Heart right ventricle (tissue), 16 donors: Measurements from ENCODE around the gene SUSD4. TPM values are rescaled to one million over a fixed set of nuclear protein-coding genes. Genes with fewer than 3 reads are reported as not detected.

Source experiments
- ATAC-seq, 8 donors: fragments of 200-7000 bp; cut with Tn5 transposase; one replicate each; pipeline ENCODE4 v1.9.1; 2020; ENCODE audit warnings: mild to moderate bottlenecking in 8 of 8, moderate library complexity in 8 of 8, moderate number of reproducible peaks in 1 of 8
- DNase-seq, 2 donors: peaks; one replicate each; pipeline ENCODE4 v3.0.0-alpha.2; 2020
- H3K27ac ChIP-seq, 10 donors: fragments of 200-600 bp; sonication (generic) in 2 of 10; one replicate each; pipeline versions ENCODE4 v1.5.0 to v1.8.0; 2020 to 2022; ENCODE audit warnings: mild to moderate bottlenecking in 3 of 10
- H3K27me3 ChIP-seq, 7 donors: fragments of 200-600 bp; one replicate each; pipeline ENCODE4 v1.8.0; 2021 to 2022; ENCODE audit warnings: mild to moderate bottlenecking in 2 of 7
- H3K36me3 ChIP-seq, 9 donors: fragments of 200-600 bp; sonication (generic) in 1 of 9; one replicate each; pipeline versions ENCODE4 v1.5.0 to v1.8.0; 2020 to 2022; ENCODE audit warnings: mild to moderate bottlenecking in 2 of 9
- H3K4me1 ChIP-seq, 9 donors: fragments of 200-600 bp; sonication (generic) in 1 of 9; one replicate each; pipeline versions ENCODE4 v1.5.0 to v1.8.0; 2020 to 2022; ENCODE audit warnings: mild to moderate bottlenecking in 4 of 9
- H3K4me3 ChIP-seq, 10 donors: fragments of 200-600 bp; sonication (generic) in 2 of 10; one replicate each; pipeline versions ENCODE4 v1.5.0 to v1.8.0; 2020 to 2022; ENCODE audit warnings: mild to moderate bottlenecking in 7 of 10, moderate library complexity in 2 of 10
- H3K9me3 ChIP-seq, 11 donors: fragments of 200-600 bp in 10 of 11; sonication (generic) in 2 of 11; one replicate each; pipeline versions ENCODE4 v1.5.0 to v1.8.0; 2013 to 2022; ENCODE audit warnings: mild to moderate bottlenecking in 2 of 11, control low read depth in 1 of 11, moderate library complexity in 1 of 11
- CTCF ChIP-seq, 9 donors: fragments of 200-600 bp; sonication (generic) in 2 of 9; IDR thresholded peaks; one replicate each; pipeline versions ENCODE4 v1.5.0 to v1.8.0; 2021 to 2022; ENCODE audit warnings: antibody characterized with exemption in 9 of 9, mild to moderate bottlenecking in 5 of 9, moderate library complexity in 1 of 9
- WGBS, 2 donors: extraction: QIAGEN DNeasy Blood & Tissue Kit; methylation state at CpG; one replicate each; pipeline ENCODE4 v1.1.7; 2013; ENCODE audit warnings: inconsistent platforms in 1 of 2; 5-methylcytosine and 5-hydroxymethylcytosine counted together
- intact Hi-C, 10 donors: fragments of 100-400 bp; cut with DNase I; formaldehyde crosslinking; loops; one replicate each; pipeline versions ENCODE4 v1.11.1 to v1.14.2; 2022
- polyA plus RNA-seq, 2 donors: library from polyadenylated mRNA; stranded (reverse); fragments of 200-250 nt; gene quantifications; one replicate each; pipeline ENCODE4 v1.2.3, GENCODE V29; 2013
- total RNA-seq, 10 donors: library from RNA; stranded (reverse); fragmentation: NEBNext Ultra II Directional in 3 of 10; extraction: Animal tissue kit (Norgen Biotek cat#: 25700) in 3 of 10; gene quantifications; one replicate each; pipeline versions ENCODE4 v1.2.1 to v1.2.4, GENCODE V29; 2021 to 2023
- donor health status: Arrhythmogenic right ventricular cardiomyopathy.
- donor health status: ischemic (EF 13 %, LVEDD 7.1; RV severe dilation, severe dysfunction).
- donor health status: healthy with polysubstance abuse.
- donor health status: DM: no; HTN: yes; CAD: no.
- donor health status: DM: no; HTN: no; CAD: no.
- donor health status: ischemic (EF 25% LVEDD 6.9; RV normal size, moderate dysfunction).
- donor health status: ischemic (EF 25% LVEDD 5.7; RV mildly dilated, moderate dysfunction).
- donor health status: healthy.
- donor health status: DM: yes; HTN: yes; CAD: no.
- donor health status: Ischemic cardiomyopathy.
- donor health status: ischemic (EF 35%, LVEDD 5.7; RV mildly dilated, moderate dysfunction).
- donor health status: nonischemic (EF 11% LVEDD 7.7; RV severe dilation, severe dysfunction).
- donor health status: DM: yes; HTN: yes; CAD: no.
- donor health status: PGD.
- donor health status: ischemic (EF 29% LVEDD 5.4; RV normal size, mild dysfunction).
- donor health status: nonischemic (EF 23%, LVEDD 6.1; RV moderate dilation, normal function).

SUSD4 gene
- total and polyA plus RNA-seq, 12 donors = 0.99 to 36.5 (median 6.2) TPM

DNA sequence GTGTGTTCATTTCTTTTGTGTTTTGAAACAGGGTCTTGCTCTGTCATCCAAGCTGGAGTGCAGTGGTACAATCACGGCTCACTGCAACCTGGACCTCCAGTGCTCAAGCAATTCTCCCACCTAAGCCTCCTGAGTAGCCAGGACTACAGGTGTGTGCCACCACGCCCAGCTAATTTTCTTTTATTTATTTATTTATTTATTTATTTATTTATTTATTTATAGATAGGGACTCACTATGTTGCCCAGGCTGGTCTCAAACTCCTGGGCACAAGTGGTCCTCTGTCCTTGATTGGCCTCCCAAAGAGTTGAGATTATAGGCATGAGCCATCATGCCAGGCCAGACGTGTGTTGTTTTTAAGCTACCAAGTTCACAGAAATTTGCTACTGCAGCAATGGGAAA lies 177.2 kb downstream of the SUSD4 start:
- 80 to 96% methylated on average over 3 of the region's 3 CpGs for WGBS, 2 donors
- H3K36me3 ChIP-seq = no peaks in the 10 kb centered on the region
- TF ChIP-seq CTCF (IDR thresholded peaks at IDR 0.05) = no peak
- DNase-seq (no peak), ATAC-seq (no peak)
- no peak overlapping the region for H3K4me3 ChIP-seq
- intact Hi-C loops = no loop called here
- peaks cover 0 to 4% (median 0%) of the 10 kb centered on the region in 9 donors for H3K4me1 ChIP-seq
- H3K9me3 ChIP-seq = no peaks in the 10 kb centered on the region
- no peaks in the 10 kb centered on the region for H3K27me3 ChIP-seq
- no peak overlapping the region for H3K27ac ChIP-seq

GRCh38 chr1:223183268-223183862 lies 180.6 kb downstream of the SUSD4 start:
- H3K27me3 ChIP-seq = no peaks in the 10 kb centered on the region
- DNase-seq (no peak), ATAC-seq (no peak)
- H3K36me3 ChIP-seq = no peaks in the 10 kb centered on the region
- WGBS, 2 donors = 91 to 95% methylated on average over 9 of the region's 9 CpGs
- intact Hi-C loops = no loop called here
- H3K4me1 ChIP-seq = peaks cover 0 to 28% (median 10%) of the 10 kb centered on the region in 9 donors
- no peak overlapping the region for H3K4me3 ChIP-seq
- no peaks in the 10 kb centered on the region for H3K9me3 ChIP-seq
- H3K27ac ChIP-seq = no peak overlapping the region
- TF ChIP-seq CTCF (IDR thresholded peaks at IDR 0.05) = no peak

GRCh38 chr1:223180731-223181321 lies 183.2 kb downstream of the SUSD4 start:
- 58 to 65% methylated on average over 5 of the region's 5 CpGs for WGBS, 2 donors
- no peaks in the 10 kb centered on the region for H3K36me3 ChIP-seq
- no peaks in the 10 kb centered on the region for H3K27me3 ChIP-seq
- peak in 1 of 2 donors; percentile 23 for DNase-seq
- H3K9me3 ChIP-seq = no peaks in the 10 kb centered on the region
- H3K4me3 ChIP-seq = no peak overlapping the region
- peak overlapping the region in 3 of 10 donors; percentile 17 to 71 (median 44) for H3K27ac ChIP-seq
- peaks cover 0 to 53% (median 10%) of the 10 kb centered on the region in 9 donors for H3K4me1 ChIP-seq
- no peak for TF ChIP-seq CTCF (IDR thresholded peaks at IDR 0.05)
- ATAC-seq = peak; percentile 70 to 90 (median 80)
- intact Hi-C loops = no loop called here

DNA sequence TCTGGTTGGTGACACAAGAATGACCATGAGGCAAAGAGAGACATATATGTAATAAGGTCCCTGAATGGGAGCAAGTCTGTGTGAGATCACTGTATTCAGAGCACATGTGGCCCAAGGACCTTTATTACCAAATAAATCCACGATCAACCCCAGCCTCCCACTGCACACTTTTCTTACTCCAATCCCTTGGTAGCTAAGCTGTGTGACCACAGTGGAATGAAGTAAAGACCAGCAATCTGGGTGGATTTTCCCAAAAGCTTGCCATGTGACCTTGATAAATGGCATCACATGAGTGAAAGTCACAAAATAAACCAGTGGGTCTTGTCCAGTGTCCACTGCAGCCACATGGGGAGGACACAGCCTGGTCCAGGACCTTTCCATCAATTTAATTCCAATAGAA lies 184.2 kb downstream of the SUSD4 start:
- no peaks in the 10 kb centered on the region for H3K36me3 ChIP-seq
- H3K4me1 ChIP-seq = peaks cover 0 to 63% (median 10%) of the 10 kb centered on the region in 9 donors
- 96 to 100% methylated on average over 1 of the region's 1 CpG for WGBS, 2 donors
- DNase-seq (no peak), ATAC-seq (no peak)
- no peaks in the 10 kb centered on the region for H3K27me3 ChIP-seq
- TF ChIP-seq CTCF (IDR thresholded peaks at IDR 0.05) = no peak
- no peaks in the 10 kb centered on the region for H3K9me3 ChIP-seq
- intact Hi-C loops = loop anchor here in 1 of 10 donors (5.0 kb wide), 1 partner anchor 503 kb away; no protein-coding TSS in a partner anchor
- peak overlapping the region in 1 of 10 donors; percentile 62 for H3K27ac ChIP-seq
- H3K4me3 ChIP-seq = no peak overlapping the region
